IMR-90 (cell line): Measurements from ENCODE around the gene GPBAR1. TPM values are rescaled to one million over a fixed set of nuclear protein-coding genes. Genes with fewer than 3 reads are reported as not detected.

Experiments used
- ATAC-seq: fragments of 200-7000 bp; cut with Tn5 transposase; 2 replicates; pipeline ENCODE4 v1.9.1; 2020; ENCODE audit warnings: low read depth, mild to moderate bottlenecking, moderate library complexity
- BruUV-seq: library from RNA; stranded (reverse); fragments of 400-500 nt; replicated peaks from 2 replicates; lab custom pipeline; 2021; lab: Mats Ljungman, UMichigan
- CTCF ChIA-PET: fragments of 300-600 bp; formaldehyde crosslinking; extraction: SDS; loops from one replicate; lab custom pipeline; 2021; ENCODE audit warnings: antibody characterized with exemption; lab: Yijun Ruan, JAX
- POLR2A ChIA-PET: fragments of 300-600 bp; sonication (Branson Sonifier 250); formaldehyde crosslinking; loops from one replicate; lab custom pipeline; 2022; ENCODE audit warnings: antibody characterized with exemption; ENCODE audit not compliant: unreplicated experiment; lab: Charles Lee
- DNase-seq: peaks from one replicate; pipeline ENCODE4 v3.0.0; 2013
- H2AFZ ChIP-seq: replicated peaks from 2 replicates; pipeline ENCODE3; 2013; ENCODE audit warnings: low read length, mild to moderate bottlenecking; ENCODE audit not compliant: poor library complexity
- H2AK5ac ChIP-seq: 2 replicates; pipeline ENCODE4 v1.6.1; 2013; ENCODE audit warnings: low read depth, low read length, inconsistent platforms
- H2AK9ac ChIP-seq: replicated peaks from 2 replicates; pipeline ENCODE3; 2013; ENCODE audit warnings: mild to moderate bottlenecking, low read depth, low read length, moderate library complexity; ENCODE audit not compliant: poor library complexity
- H2BK120ac ChIP-seq: 2 replicates; pipeline ENCODE4 v1.6.1; 2013; ENCODE audit warnings: low read depth, low read length, inconsistent platforms
- H2BK15ac ChIP-seq: 3 replicates; pipeline ENCODE4 v1.6.1; 2013; ENCODE audit warnings: low read depth, low read length, inconsistent platforms
- H2BK20ac ChIP-seq: 2 replicates; pipeline ENCODE4 v1.6.1; 2013; ENCODE audit warnings: low read depth, mild to moderate bottlenecking, inconsistent platforms, low read length, moderate library complexity
- H2BK5ac ChIP-seq: 2 replicates; pipeline ENCODE4 v1.6.1; 2013; ENCODE audit warnings: mild to moderate bottlenecking, low read depth, low read length, inconsistent platforms; ENCODE audit not compliant: poor library complexity, severe bottlenecking
- H3K14ac ChIP-seq: replicated peaks from 2 replicates; pipeline ENCODE4 v1.6.1; 2013; ENCODE audit warnings: low read depth, low read length, inconsistent platforms
- H3K18ac ChIP-seq: 2 replicates; pipeline ENCODE4 v1.6.1; 2013; ENCODE audit warnings: low read depth, low read length, control low read depth
- H3K23ac ChIP-seq: 2 replicates; pipeline ENCODE4 v1.6.1; 2013; ENCODE audit warnings: low read depth, low read length, inconsistent platforms
- H3K27ac ChIP-seq: 2 replicates; pipeline ENCODE4 v1.5.1; 2013; ENCODE audit warnings: mild to moderate bottlenecking, control low read depth, low read length; ENCODE audit not compliant: insufficient read depth
- H3K27me3 ChIP-seq: 2 replicates; pipeline ENCODE4 v1.6.1; 2013; ENCODE audit warnings: low read length; ENCODE audit not compliant: control insufficient read depth, insufficient read depth
- H3K36me3 ChIP-seq: 2 replicates; pipeline ENCODE4 v1.6.1; 2013; ENCODE audit warnings: low read length, mixed read lengths; ENCODE audit not compliant: control insufficient read depth, insufficient read depth
- H3K4ac ChIP-seq: 2 replicates; pipeline ENCODE4 v1.6.1; 2013; ENCODE audit warnings: low read depth, low read length, inconsistent platforms
- H3K4me1 ChIP-seq: 2 replicates; pipeline ENCODE4 v1.6.1; 2013; ENCODE audit warnings: low read length, mixed read lengths; ENCODE audit not compliant: control insufficient read depth, insufficient read depth
- H3K4me2 ChIP-seq: 2 replicates; pipeline ENCODE4 v1.6.1; 2013; ENCODE audit warnings: low read depth, mild to moderate bottlenecking, control low read depth, low read length, moderate library complexity
- H3K4me3 ChIP-seq: 2 replicates; pipeline ENCODE4 v1.5.1; 2013; ENCODE audit warnings: low read depth, mild to moderate bottlenecking, control low read depth, low read length, moderate library complexity; ENCODE audit not compliant: insufficient read depth
- H3K56ac ChIP-seq: 2 replicates; pipeline ENCODE4 v1.6.1; 2013; ENCODE audit warnings: low read length, inconsistent platforms; ENCODE audit not compliant: insufficient read depth; ENCODE audit errors: extremely low read depth
- H3K79me1 ChIP-seq, 2 experiments: 2 replicates each; pipeline ENCODE4 v1.6.1; 2013; ENCODE audit warnings: low read length in 2 of 2, inconsistent platforms in 1 of 2, low read depth in 1 of 2
- H3K9ac ChIP-seq: 2 replicates; pipeline ENCODE4 v1.6.1; 2013; ENCODE audit warnings: low read depth, low read length, control low read depth
- H3K9me1 ChIP-seq: 2 replicates; pipeline ENCODE4 v1.6.1; 2013; ENCODE audit warnings: low read length, inconsistent platforms; ENCODE audit not compliant: insufficient read depth
- H3K9me3 ChIP-seq: 2 replicates; pipeline ENCODE4 v1.6.1; 2013; ENCODE audit warnings: low read length; ENCODE audit not compliant: control insufficient read depth, insufficient read depth
- H4K20me1 ChIP-seq: 2 replicates; pipeline ENCODE4 v1.6.1; 2013; ENCODE audit warnings: low read length, inconsistent platforms; ENCODE audit not compliant: insufficient read depth
- H4K5ac ChIP-seq: 2 replicates; pipeline ENCODE4 v1.6.1; 2013; ENCODE audit warnings: mild to moderate bottlenecking, low read depth, low read length, control low read depth
- H4K8ac ChIP-seq, 2 experiments: 2 replicates each; pipeline ENCODE4 v1.6.1; 2013; ENCODE audit warnings: low read depth in 2 of 2, low read length in 2 of 2, control low read depth in 1 of 2, inconsistent platforms in 1 of 2
- H4K91ac ChIP-seq: 2 replicates; pipeline ENCODE4 v1.6.1; 2013; ENCODE audit warnings: low read depth, low read length, inconsistent platforms; ENCODE audit not compliant: insufficient read depth
- CHD1 ChIP-seq: IDR thresholded peaks from 2 replicates; pipeline ENCODE4 v1.6.1; 2012; ENCODE audit warnings: low read depth, low read length, improper control_type of control experiment
- ELK1 ChIP-seq: fragments of 150-350 bp; IDR thresholded peaks from 2 replicates; pipeline ENCODE4 v1.6.1; 2016; ENCODE audit warnings: low read depth, mild to moderate bottlenecking, low read length, moderate library complexity, borderline replicate concordance
- MAZ ChIP-seq: IDR thresholded peaks from 2 replicates; pipeline ENCODE4 v1.6.1; 2012; ENCODE audit warnings: low read depth, mild to moderate bottlenecking, low read length, improper control_type of control experiment, moderate library complexity, borderline replicate concordance
- RCOR1 ChIP-seq: IDR thresholded peaks from 2 replicates; pipeline ENCODE4 v1.6.1; 2012; ENCODE audit warnings: mild to moderate bottlenecking, low read length, improper control_type of control experiment; ENCODE audit not compliant: insufficient replicate concordance
- RFX5 ChIP-seq: IDR thresholded peaks from 2 replicates; pipeline ENCODE4 v1.8.0; 2012; ENCODE audit warnings: low read depth, mild to moderate bottlenecking, low read length, moderate library complexity
- SMC3 ChIP-seq: fragments of 150-350 bp; IDR thresholded peaks from 2 replicates; pipeline ENCODE4 v1.6.1; 2016; ENCODE audit warnings: low read depth, mild to moderate bottlenecking, antibody characterized with exemption, low read length, moderate library complexity
- WGBS, 2 experiments: methylation state at CpG; one replicate each; pipeline versions ENCODE4 v1.1.5 to v1.1.7; 2013; ENCODE audit warnings: missing lambda C conversion rate in 2 of 2; ENCODE audit not compliant: insufficient read length in 1 of 2; ENCODE audit errors: extremely low coverage in 2 of 2; 5-methylcytosine and 5-hydroxymethylcytosine counted together
- dilution Hi-C: fragments of 300-500 bp; cut with HindIII; formaldehyde crosslinking; loops from one replicate; pipeline ENCODE4 v1.14.3; 2018; ENCODE audit warnings: low sequenced_read_pairs; ENCODE audit not compliant: unreplicated experiment
- in situ Hi-C: fragments of 300-500 bp; cut with MboI; formaldehyde crosslinking; loops from 3 replicates; pipeline ENCODE4 v1.14.3; 2019; ENCODE audit warnings: low sequenced_read_pairs, inconsistent platforms, mixed read lengths
- intact Hi-C: fragments of 100-400 bp; cut with micrococcal nuclease; formaldehyde crosslinking; loops from 2 replicates; pipeline ENCODE4 v1.10.0; 2022
- polyA plus RNA-seq, 3 experiments: library from polyadenylated mRNA; depleted of rRNA; stranded (reverse); fragments of >200 nt; gene quantifications; 2 replicates each; pipeline ENCODE4 v1.2.3, GENCODE V29; 2012; ENCODE audit warnings: low replicate concordance in 1 of 3
- total RNA-seq: library from RNA; depleted of rRNA; stranded (reverse); fragments of >200 nt; gene quantifications from 2 replicates; pipeline ENCODE4 v1.2.3, GENCODE V29; 2012

GPBAR1 gene
- total and polyA plus RNA-seq, 2 of the 4 experiments (the other 2 are of a cell fraction) = under 0.01 to 0.21 TPM

DNA sequence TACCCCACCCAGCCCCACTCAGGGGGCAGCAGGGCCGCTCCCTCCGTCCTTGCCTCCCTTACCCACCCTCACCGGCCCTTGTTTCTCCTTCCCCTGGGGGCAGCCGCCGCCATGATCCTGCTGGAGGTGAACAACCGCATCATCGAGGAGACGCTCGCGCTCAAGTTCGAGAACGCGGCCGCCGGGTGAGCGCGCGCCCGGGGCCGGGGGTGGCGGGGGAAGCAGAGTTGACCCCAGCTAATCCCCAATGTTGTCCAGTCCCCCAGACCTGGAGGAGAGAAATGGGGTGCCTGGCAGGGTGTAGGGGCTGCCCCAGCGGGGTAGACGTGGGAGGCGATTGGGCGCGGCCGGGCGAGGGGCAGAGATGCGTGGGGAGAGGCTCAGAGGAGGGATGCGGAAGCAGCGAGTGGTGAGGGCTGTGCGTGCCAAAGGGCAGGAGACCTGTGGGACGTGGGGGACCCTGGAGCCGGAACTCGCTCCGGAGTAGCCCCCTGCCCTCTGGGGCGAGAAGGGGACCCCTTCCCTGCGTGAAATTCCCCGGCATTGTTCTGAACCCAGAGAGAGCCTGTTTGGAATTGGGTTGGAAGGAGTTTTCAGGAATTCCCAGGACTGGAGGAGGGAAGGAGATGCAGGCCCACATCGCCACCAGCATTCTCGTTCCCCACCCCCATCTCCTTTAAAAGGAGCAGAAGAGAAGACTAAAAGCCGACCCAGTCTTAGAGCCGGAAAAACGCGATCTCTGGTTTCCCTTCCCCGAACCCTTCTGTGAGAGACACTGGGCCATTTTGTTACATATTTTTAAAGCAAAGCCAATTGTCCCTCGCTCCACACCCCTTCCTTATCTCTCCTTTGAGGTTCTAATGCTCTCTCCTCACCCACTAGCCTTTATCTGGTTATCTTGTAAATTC is 43.2 kb upstream of the GPBAR1 start:
- dilution Hi-C loops (no loop called here), intact Hi-C loops (no loop called here), in situ Hi-C loops (no loop called here)
- peak overlapping the region; percentile 84 for H3K14ac ChIP-seq
- ChIA-PET POLR2A (no interaction called here), CTCF (no interaction called here)
- no peaks in the 10 kb centered on the region for H3K9me3 ChIP-seq
- H4K5ac ChIP-seq = peak overlapping the region; percentile 62
- H2BK120ac ChIP-seq = peak overlapping the region; percentile 48
- H2AFZ ChIP-seq = peak overlapping the region; percentile 98
- H3K4me2 ChIP-seq = peak overlapping the region; percentile 99
- peak overlapping the region; percentile 59 to 68 for H4K8ac ChIP-seq
- H3K56ac ChIP-seq = peak overlapping the region; percentile 83
- peak overlapping the region; percentile 91 for H3K23ac ChIP-seq
- H3K36me3 ChIP-seq = no peaks in the 10 kb centered on the region
- DNase-seq (peak; percentile 23), ATAC-seq (peak; percentile 57)
- peaks cover 10% of the 10 kb centered on the region for H3K9me1 ChIP-seq
- peak overlapping the region; percentile 87 for H3K27ac ChIP-seq
- H4K91ac ChIP-seq = peak overlapping the region; percentile 89
- H3K4me1 ChIP-seq = peaks cover 12% of the 10 kb centered on the region
- H2BK15ac ChIP-seq = no peak overlapping the region
- peaks cover 51% of the 10 kb centered on the region for H4K20me1 ChIP-seq
- H2AK9ac ChIP-seq = peak overlapping the region; percentile 98
- TF ChIP-seq ELK1 (no peak), RFX5 (no peak), MAZ (peak; percentile 33; the same call in 1 of the 2 replicates), CHD1 (peak; percentile 85; the same call in 1 of the 2 replicates), RCOR1 (no peak), SMC3 (no peak)
- peak overlapping the region; percentile 37 for H3K18ac ChIP-seq
- peak overlapping the region; percentile 94 for H3K9ac ChIP-seq
- H2AK5ac ChIP-seq = peak overlapping the region; percentile 79
- peak overlapping the region; percentile 88 for H2BK5ac ChIP-seq
- no peaks in the 10 kb centered on the region for H3K27me3 ChIP-seq
- no peak overlapping the region for H2BK20ac ChIP-seq
- no TSS peak for BruUV-seq
- H3K4ac ChIP-seq = peak overlapping the region; percentile 94
- peak overlapping the region; percentile 97 for H3K4me3 ChIP-seq
- 0% methylated on average over 17 of the region's 47 CpGs; no CpG with 5 or more reads in 1 of the 2 experiments for WGBS, 2 experiments
- H3K79me1 ChIP-seq = peaks cover 0 to 23% of the 10 kb centered on the region in 2 experiments; a peak in 2 of 4 replicates
